Right atrium auricular region (tissue), 2 donors: ENCODE measurements around the gene ATL1. TPM values are rescaled to one million over a fixed set of nuclear protein-coding genes. Genes with fewer than 3 reads are reported as not detected.

ENCODE experiments used
- DNase-seq: peaks from one replicate; pipeline ENCODE4 v3.0.0-alpha.2; 2019; ENCODE audit warnings: low spot score
- H3K27ac ChIP-seq, 2 donors: fragments of 200-600 bp; sonication (generic); 1 replicate in 1 of 2; 2 replicates in 1 of 2; pipeline ENCODE4 v1.5.1; 2016 to 2019
- H3K27me3 ChIP-seq, 2 donors: fragments of 200-600 bp; sonication (generic); one replicate each; pipeline versions ENCODE4 v1.5.1 to v1.6.0; 2017 to 2019
- H3K36me3 ChIP-seq: fragments of 200-600 bp; sonication (generic); one replicate; pipeline ENCODE4 v1.5.1; 2016
- H3K4me1 ChIP-seq, 2 donors: fragments of 200-600 bp; sonication (generic); one replicate each; pipeline versions ENCODE4 v1.5.1 to v1.6.0; 2017 to 2019
- H3K4me3 ChIP-seq, 2 donors: fragments of 200-600 bp; sonication (generic); 1 replicate in 1 of 2; 2 replicates in 1 of 2; pipeline ENCODE4 v1.5.1; 2017 to 2019; ENCODE audit warnings: mild to moderate bottlenecking in 1 of 2, moderate library complexity in 1 of 2
- H3K9me3 ChIP-seq, 2 donors: fragments of 200-600 bp; sonication (generic); one replicate each; pipeline ENCODE4 v1.5.1; 2019
- CTCF ChIP-seq, 2 donors: fragments of 200-600 bp; sonication (generic); IDR thresholded peaks; one replicate each; pipeline ENCODE4 v1.5.1; 2019; ENCODE audit warnings: antibody characterized with exemption in 2 of 2
- total RNA-seq, 2 donors: library from RNA; depleted of rRNA; stranded (reverse); fragments of >200 nt; gene quantifications; one replicate each; pipeline ENCODE4 v1.1.0, GENCODE V29; 2016

Gene ATL1
- total RNA-seq, 2 donors from 2014 or later = 2.2 to 2.6 TPM

GRCh38 chr14:50577982-50578381 lies 18.0 kb downstream of the ATL1 start:
- Histone ChIP-seq H3K4me1 (no peaks in the 10 kb centered on the region), H3K27me3 (no peaks in the 10 kb centered on the region)
- DNase-seq = no peak

GRCh38 chr14:50578433-50578832 lies 18.5 kb downstream of the ATL1 start:
- H3K4me3 ChIP-seq = no peak overlapping the region
- no peaks in the 10 kb centered on the region for H3K36me3 ChIP-seq
- no peak overlapping the region for H3K27ac ChIP-seq
- no peaks in the 10 kb centered on the region for H3K27me3 ChIP-seq
- no peaks in the 10 kb centered on the region for H3K4me1 ChIP-seq
- no peak for TF ChIP-seq CTCF (IDR thresholded peaks at IDR 0.05)
- H3K9me3 ChIP-seq = no peaks in the 10 kb centered on the region
- no peak for DNase-seq

More at GRCh38 chr14:50577982-50578381, 18.0 kb downstream of the ATL1 start:
- Histone ChIP-seq H3K9me3 (no peaks in the 10 kb centered on the region), H3K36me3 (no peaks in the 10 kb centered on the region), H3K4me3 (no peak overlapping the region), H3K27ac (no peak overlapping the region)
- TF ChIP-seq CTCF (IDR thresholded peaks at IDR 0.05) = no peak

- no peak overlapping the region for H3K4me3 ChIP-seq
- DNase-seq = no peak
- no peaks in the 10 kb centered on the region for H3K36me3 ChIP-seq
- no peaks in the 10 kb centered on the region for H3K9me3 ChIP-seq
- TF ChIP-seq CTCF (IDR thresholded peaks at IDR 0.05) = no peak
- H3K27me3 ChIP-seq = no peaks in the 10 kb centered on the region
- no peak overlapping the region for H3K27ac ChIP-seq
- H3K4me1 ChIP-seq = no peaks in the 10 kb centered on the region
Observed at GRCh38 chr14:50590464-50590863, 30.5 kb downstream of the ATL1 start.

- H3K4me3 ChIP-seq = no peak overlapping the region
- H3K9me3 ChIP-seq = no peaks in the 10 kb centered on the region
- DNase-seq = no peak
- no peaks in the 10 kb centered on the region for H3K4me1 ChIP-seq
- H3K36me3 ChIP-seq = no peaks in the 10 kb centered on the region
- no peaks in the 10 kb centered on the region for H3K27me3 ChIP-seq
- no peak for TF ChIP-seq CTCF (IDR thresholded peaks at IDR 0.05)
- no peak overlapping the region for H3K27ac ChIP-seq
Observed at GRCh38 chr14:50594577-50595316, 34.8 kb downstream of the ATL1 start.

GRCh38 chr14:50598765-50599164 lies 38.8 kb downstream of the ATL1 start:
- H3K36me3 ChIP-seq = no peaks in the 10 kb centered on the region
- no peak overlapping the region for H3K4me3 ChIP-seq
- no peaks in the 10 kb centered on the region for H3K9me3 ChIP-seq
- H3K4me1 ChIP-seq = no peaks in the 10 kb centered on the region
- H3K27me3 ChIP-seq = no peaks in the 10 kb centered on the region
- no peak overlapping the region for H3K27ac ChIP-seq
- DNase-seq = no peak
- TF ChIP-seq CTCF (IDR thresholded peaks at IDR 0.05) = no peak
